ENCODE measurements around the gene TFPT.

DNA sequence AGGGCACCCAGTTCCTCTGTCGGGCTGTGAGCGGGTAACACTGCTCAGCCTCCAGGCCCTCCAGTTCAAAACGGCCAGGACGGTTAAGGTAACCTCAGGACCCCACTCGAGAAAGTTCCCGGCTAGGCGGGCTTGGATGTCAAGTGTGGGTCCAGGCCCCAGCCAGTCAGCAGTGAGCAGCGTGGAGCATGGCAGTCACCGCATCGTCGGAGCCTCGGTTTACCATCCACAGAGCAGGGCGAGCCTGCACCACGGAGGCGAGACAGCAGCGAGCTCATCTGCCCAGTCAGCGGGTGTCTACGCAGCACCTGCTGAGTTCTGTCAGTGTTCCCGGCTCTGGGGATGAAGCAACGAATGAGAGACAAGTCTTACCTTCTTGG is 14.2 kb upstream of the TFPT start:
- TF ChIP-seq, protein P1, sequence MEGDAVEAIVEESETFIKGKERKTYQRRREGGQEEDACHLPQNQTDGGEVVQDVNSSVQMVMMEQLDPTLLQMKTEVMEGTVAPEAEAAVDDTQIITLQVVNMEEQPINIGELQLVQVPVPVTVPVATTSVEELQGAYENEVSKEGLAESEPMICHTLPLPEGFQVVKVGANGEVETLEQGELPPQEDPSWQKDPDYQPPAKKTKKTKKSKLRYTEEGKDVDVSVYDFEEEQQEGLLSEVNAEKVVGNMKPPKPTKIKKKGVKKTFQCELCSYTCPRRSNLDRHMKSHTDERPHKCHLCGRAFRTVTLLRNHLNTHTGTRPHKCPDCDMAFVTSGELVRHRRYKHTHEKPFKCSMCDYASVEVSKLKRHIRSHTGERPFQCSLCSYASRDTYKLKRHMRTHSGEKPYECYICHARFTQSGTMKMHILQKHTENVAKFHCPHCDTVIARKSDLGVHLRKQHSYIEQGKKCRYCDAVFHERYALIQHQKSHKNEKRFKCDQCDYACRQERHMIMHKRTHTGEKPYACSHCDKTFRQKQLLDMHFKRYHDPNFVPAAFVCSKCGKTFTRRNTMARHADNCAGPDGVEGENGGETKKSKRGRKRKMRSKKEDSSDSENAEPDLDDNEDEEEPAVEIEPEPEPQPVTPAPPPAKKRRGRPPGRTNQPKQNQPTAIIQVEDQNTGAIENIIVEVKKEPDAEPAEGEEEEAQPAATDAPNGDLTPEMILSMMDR (IDR thresholded peaks at IDR 0.05 in 2 of 3, conservative IDR thresholded peaks at IDR 0.05 in 1 of 3; ENCODE audit: control insufficient read depth in 2 of 3, extremely low read depth in 1 of 3, insufficient read depth in 1 of 3, low read depth in 3 of 3, low read length in 3 of 3) = no peak
- TF ChIP-seq, protein P2, sequence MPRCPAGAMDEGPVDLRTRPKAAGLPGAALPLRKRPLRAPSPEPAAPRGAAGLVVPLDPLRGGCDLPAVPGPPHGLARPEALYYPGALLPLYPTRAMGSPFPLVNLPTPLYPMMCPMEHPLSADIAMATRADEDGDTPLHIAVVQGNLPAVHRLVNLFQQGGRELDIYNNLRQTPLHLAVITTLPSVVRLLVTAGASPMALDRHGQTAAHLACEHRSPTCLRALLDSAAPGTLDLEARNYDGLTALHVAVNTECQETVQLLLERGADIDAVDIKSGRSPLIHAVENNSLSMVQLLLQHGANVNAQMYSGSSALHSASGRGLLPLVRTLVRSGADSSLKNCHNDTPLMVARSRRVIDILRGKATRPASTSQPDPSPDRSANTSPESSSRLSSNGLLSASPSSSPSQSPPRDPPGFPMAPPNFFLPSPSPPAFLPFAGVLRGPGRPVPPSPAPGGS (IDR thresholded peaks at IDR 0.05; ENCODE audit: borderline replicate concordance, insufficient read depth, low read depth, low read length, poor library complexity, severe bottlenecking) = no peak

Measured in GM12878 (cell line).